Stimulated activated CD8-positive, alpha-beta memory T cell treated with anti-CD3 and anti-CD28 coated beads, Interleukin-2, amount 100 ng/mL, for 48 hours (primary cell): ENCODE measurements around the gene CDCA4.
A peak's percentile ranks its signal among the peaks of the same experiment; 100 is the strongest.
"Not testable (repeated sequence)": the region's sequence is repeated elsewhere in the genome, so short reads cannot be mapped to it uniquely, and the experiment has no call there.

Experiments
- DNase-seq, 2 donors: peaks; one replicate each; pipeline ENCODE4 v3.0.0-alpha.2; 2020; ENCODE audit warnings: low read depth in 2 of 2

The CDCA4 gene

DNA sequence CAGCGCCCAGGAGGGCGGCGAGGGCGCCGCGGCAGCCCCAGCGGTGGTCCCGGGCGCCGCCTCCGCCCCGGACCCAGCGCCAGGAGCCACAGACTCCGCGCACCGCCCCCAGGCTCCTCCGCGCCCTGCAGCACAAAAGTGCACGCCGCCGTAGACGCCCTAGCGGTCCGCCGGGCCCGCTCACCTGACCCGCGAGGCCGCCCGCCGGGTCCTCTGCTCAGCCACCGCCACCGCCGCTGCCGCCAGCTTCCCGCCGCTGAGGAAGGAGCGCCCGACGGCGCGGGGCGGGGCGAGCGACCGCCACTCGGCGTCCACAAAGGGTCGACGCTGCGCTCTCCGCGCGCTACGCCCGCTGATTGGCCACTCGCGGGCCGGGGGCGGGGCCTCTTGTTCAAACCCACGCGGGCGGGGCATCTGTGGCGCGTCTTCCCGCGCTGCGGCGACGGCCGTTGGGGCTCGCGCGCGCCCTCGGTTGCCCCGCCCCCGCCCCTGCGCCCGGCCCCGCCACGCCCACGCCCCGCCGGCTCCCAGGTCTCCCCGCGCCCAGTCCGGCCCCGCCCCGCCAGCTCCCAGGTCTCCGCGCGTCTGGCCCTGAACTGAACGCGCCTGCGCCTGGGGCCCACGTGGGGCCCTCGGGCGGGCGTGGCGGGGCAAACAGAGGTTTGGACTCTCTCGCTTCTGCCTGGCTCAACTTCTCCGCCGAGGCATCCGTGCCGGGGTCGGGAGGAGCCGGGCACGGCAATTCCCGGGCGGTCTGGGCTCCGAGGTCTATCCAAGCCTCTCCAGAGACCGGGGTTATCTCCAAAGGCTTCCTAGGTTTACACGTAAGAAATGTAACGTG lies at the start of gene CDCA4:
TSS of gene CDCA4 (minus strand) at position 269 of the 841 bp plus-strand sequence. CDS start 9,154 bp downstream, outside the sequence.
- peak; percentile 96 to 99 for DNase-seq

GRCh38 chr14:105069871-105070759 lies 49.2 kb upstream of the CDCA4 start:
- peak; percentile 40 to 65 for DNase-seq

DNA sequence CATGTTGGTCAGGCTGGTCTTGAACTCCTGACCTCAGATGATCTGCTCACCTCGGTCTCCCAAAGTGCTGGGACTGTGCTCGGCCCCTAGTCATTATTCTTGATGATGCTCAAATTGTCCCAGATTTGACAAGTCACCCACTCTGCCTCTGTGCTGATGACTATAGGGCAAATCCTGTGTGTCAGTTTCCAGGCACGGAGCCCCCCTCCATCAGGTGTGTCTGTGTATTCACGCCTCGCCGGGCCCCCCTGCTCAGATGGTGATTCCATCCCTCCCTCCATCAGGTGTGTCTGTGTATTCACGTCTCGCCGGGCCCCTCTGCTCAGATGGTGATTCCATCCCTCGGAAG lies 48.6 kb upstream of the CDCA4 start:
- DNase-seq: no peak

DNA sequence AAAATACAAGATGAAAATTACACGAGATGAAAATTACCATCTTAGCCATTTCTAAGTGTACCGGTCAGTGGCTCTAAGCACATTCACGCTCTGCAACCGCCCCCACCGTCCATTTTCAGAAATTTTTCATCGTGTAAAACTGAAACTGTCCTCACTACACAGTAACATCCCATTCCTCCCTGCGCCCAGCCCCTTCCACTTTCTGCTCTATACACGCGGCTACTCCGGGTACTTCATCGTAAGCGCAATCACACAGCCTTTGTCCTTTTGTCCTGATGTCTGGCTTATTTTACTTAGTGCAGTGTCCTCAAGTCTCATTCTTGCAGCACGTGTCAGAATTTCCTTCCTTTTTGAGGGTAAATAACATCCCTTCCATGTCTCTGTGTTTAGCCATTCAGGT lies 47.9 kb upstream of the CDCA4 start:
- no peak for DNase-seq

DNA sequence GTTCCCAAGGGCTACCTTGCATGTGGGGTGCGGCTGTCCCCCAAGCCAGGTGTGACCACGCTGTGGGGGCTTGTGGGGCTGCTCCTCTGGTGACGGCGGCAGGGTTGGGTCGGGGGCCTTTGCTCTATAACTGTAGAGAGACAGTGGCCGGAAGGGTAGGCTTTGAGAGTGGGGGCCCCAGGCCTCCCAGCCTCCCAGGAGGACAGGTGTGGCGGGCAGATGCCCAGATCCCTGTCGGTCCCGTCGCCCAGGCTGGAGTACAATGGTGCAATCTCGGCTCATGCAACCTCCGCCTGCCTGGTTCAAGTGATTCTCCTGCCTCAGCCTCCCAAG lies 47.1 kb upstream of the CDCA4 start:
- no peak for DNase-seq

DNA sequence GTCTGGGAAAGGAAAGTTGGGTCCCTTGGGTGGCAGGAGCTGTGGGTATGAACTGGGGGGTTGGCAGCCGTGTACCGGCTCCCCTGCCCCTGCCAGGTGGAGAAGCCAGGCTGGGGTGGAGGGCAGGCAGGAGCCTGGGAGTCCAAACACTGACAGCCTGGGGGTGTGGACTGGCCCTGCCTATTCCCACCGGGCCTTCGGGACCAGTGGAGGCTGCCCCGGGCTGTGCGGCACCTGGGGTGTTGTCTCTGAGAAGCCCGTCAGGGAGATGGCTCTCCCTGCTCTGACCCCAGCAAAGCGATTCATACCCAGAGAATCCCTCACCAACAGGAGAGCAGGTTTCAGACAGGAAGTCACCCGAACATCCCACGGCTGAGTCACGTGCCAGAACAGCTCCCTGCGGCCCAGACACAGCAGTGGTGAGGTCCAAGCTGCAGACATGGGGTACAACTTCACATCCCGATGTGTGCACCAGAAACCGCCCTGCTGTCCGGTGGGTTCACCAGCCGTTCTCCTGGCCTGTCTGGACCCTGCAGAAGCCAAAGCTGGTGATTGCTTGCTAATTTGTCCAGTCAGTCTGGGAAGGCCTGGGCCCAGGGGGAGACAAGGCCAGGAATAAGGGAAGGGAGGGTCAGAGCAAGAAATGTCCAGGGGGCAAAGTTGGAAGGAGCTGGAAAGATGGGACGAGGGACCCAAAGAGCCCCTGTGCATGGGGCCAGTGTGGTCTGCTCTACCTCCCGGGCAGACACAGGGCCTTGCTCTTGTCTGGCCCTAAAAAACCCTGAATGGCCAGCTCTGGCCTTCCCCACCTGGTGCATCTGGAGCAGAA lies 46.5 kb upstream of the CDCA4 start:
- peak; percentile 52 to 67 for DNase-seq

GRCh38 chr14:105066240-105067071 lies 45.6 kb upstream of the CDCA4 start:
- no peak for DNase-seq

GRCh38 chr14:105065280-105066228 lies 44.7 kb upstream of the CDCA4 start, which contains the start of gene GPR132:
Gene GPR132, minus strand, starts transcription at chr14:105065430. Its CDS starts 10,010 bp downstream, at chr14:105055420.
- DNase-seq: peak; percentile 67 to 78

GRCh38 chr14:105064721-105065143 lies 43.8 kb upstream of the CDCA4 start:
- DNase-seq: no peak

- DNase-seq: no peak
Observed at GRCh38 chr14:105064001-105064400, 43.1 kb upstream of the CDCA4 start.

DNA sequence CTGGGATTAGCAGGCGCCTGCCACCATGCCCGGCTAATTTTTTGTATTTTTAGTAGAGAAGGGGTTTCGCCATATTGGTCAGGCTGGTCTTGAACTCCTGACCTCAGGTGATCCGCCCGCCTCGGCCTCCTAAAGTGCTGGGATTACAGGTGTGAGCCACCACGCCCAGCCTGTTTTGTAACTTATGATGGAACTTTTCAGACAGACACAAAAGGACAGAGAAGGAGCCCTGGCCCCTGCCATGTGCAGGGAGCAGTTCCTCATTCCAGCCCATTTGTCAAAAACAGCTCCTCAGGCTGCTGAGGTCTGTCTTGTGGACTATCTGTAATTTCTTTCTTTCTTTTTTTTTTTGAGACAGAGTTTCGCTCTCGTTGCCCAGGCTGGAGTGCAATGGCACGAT lies 42.6 kb upstream of the CDCA4 start:
- not testable (repeated sequence) for DNase-seq

DNA sequence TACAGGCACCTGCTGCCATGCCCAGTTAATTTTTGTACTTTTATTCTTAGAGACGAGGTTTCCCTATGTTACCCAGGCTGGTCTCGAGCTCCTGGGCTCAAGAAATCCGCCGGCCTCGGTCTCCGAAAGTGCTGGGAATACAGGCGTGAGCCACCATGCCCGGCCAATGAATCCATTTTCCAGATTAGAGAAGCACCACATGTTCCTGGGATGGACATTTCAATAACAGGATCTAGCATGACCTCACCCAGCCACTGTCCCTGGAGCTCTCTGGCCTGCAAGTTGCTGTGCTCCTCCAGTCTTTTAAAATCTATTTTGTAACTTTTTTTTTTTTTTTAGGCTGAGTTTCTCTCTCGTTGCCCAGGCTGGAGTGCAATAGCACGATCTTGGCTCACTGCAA lies 42.2 kb upstream of the CDCA4 start:
- DNase-seq: no peak

DNA sequence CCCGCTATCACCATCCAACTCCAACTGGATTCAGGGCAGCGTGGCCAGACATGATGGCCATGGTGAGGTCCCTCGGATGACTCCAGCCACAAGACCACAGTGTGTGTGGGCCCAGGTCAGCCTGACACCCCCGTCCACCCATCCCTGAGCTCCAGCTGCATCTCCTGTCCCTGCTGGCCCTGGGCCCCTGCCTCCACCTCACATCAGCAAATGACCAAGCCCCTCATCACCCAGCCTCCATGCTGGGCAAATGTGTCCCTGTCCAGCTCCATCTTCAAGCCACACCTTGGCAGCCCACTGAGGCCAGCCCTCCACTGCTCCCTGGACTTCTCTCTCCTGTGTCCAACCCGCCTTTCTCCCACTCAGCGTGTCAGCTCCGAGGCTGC lies 41.2 kb upstream of the CDCA4 start:
- no peak for DNase-seq

- DNase-seq: peak; percentile 58 to 65
Observed at GRCh38 chr14:105061428-105062047, 40.7 kb upstream of the CDCA4 start.

DNA sequence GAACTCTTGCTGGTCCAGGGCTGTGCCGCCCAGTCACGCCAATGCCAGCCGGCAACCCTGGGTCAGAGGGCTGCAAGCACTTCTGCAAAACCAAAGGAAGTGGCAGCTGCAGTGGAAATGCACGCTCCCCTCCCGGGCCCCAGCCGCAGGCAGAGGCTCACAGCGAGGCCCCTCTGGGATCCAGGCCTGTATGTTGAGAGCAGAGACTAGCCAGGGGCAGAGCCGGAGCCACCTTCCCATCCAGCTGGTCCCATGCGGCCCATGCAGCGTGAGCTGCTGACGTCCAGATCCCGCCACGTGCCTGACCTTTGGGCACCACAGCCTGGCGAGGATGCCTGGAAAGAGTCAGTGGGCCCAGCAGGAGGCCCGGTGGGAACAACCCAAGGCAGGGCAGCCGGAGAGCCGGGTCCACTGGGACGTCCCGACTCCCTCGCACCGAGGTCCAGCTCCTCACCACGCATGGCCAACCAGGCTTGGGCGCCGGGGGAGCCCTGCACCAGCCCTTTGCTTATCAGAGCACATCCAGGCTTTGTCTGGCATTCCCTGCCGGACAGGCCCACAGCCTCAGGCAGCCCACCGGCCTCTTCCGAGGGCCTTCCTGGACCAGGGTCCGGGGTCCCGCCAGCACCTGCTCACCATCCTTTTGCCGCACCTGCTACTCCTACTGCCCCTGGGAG lies 40.0 kb upstream of the CDCA4 start:
- DNase-seq: peak in 1 of 2 donors; percentile 44

DNA sequence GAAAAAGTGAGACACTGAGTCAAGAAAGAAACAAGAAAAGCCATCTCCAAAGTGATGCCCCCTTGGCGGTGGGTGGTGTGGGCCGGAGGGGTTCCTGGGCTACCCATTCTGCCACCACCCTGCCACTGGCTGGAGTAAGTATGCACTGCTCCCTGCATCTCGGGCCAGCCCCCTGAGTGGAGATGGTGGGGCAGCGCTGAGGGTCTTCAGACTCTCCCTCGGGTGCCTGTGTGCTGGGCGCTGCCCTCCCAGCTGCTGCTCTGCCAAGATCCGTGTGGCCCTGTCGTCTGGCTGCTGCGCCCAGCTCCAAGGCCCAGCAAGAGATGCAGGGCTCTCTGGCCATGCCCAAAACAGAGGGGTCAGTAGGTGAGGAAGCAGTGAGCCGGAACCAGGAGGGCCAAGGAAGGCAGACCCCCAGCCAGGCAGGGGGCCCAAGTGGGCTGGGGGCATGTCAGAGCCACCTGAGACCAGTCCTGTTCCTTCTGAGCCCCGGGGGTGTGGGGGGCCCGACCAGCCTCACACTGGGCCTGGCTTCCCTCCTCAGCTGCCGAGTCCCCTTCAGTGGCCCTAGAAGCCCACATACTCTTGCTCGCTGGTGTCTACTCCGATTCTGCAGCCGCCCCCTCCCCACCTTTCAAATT lies 39.2 kb upstream of the CDCA4 start:
- no peak for DNase-seq

DNA sequence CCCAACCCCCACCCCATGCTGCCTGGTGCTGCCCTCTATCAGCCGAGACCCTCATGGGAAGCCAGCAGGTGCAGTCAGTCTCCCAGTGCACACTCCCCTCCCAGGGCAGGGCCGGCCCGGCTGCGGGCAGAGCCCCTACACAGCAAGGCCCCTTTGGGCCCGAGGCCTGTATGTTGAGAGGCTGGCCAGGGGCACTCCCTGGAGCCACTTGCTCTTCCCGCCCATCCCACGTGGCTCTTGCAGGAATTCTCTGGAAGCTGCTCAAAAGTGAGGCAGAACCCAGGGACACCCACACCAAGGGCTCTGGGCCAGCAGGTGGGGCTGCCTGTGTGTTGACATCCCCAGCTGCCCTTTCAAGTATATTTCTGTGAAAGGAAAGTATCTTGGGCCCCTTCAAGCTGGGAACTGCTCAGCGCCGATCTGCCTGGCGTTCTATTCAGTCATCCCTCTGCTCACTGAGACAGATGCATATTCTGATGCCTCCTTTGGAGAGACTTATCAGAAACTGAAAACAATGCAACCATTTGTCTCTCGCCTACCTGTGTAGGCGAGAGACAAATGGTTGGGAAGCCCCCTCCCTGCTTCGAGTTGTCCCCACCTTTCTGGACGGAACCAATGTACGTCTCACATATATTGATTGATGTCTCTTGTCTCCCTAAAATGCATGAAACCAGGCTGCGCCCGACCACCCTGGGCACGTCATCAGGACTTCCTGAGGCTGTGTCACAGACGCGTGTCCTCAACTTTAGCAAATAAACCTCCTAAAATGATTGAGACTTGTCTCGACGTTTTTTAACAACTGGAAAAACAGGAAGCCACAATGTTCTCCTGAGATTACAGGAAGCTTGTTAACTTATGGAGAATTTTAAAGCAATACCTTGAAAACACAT lies 38.4 kb upstream of the CDCA4 start:
- peak in 1 of 2 donors; percentile 57 for DNase-seq
